Thoracic aorta (tissue), 2 donors: Measurements from ENCODE around the gene CRACDL. TPM values are rescaled to one million over a fixed set of nuclear protein-coding genes. Genes with fewer than 3 reads are reported as not detected.
"Not testable (repeated sequence)": the region's sequence is repeated elsewhere in the genome, so short reads cannot be mapped to it uniquely, and the experiment has no call there.

Experiments
- ATAC-seq: fragments of 150-250 bp; one replicate; pipeline ENCODE4 v1.8.0; 2017; ENCODE audit warnings: low read depth; ENCODE audit not compliant: insufficient number of reproducible peaks, low FRiP score
- DNase-seq: peaks from one replicate; pipeline ENCODE4 v3.0.0-alpha.2; 2020; ENCODE audit warnings: low spot score
- H3K27ac ChIP-seq, 2 donors: fragments of 200-600 bp; sonication (generic); 1 replicate in 1 of 2; 2 replicates in 1 of 2; pipeline ENCODE4 v1.5.1; 2016; ENCODE audit warnings: mild to moderate bottlenecking in 2 of 2, moderate library complexity in 2 of 2
- H3K27me3 ChIP-seq: fragments of 200-600 bp; sonication (generic); replicated peaks from 2 replicates; pipeline ENCODE4 v1.6.0; 2016; ENCODE audit warnings: mild to moderate bottlenecking; ENCODE audit not compliant: insufficient read depth
- H3K36me3 ChIP-seq: fragments of 200-600 bp; sonication (generic); one replicate; pipeline ENCODE4 v1.5.1; 2016
- H3K4me1 ChIP-seq, 2 donors: fragments of 200-600 bp; sonication (generic); 1 replicate in 1 of 2; 2 replicates in 1 of 2; pipeline versions ENCODE4 v1.5.1 to v1.6.0; 2016; ENCODE audit warnings: low read depth in 2 of 2, mild to moderate bottlenecking in 1 of 2; ENCODE audit not compliant: control insufficient read depth in 1 of 2
- H3K4me3 ChIP-seq: fragments of 200-600 bp; sonication (generic); 2 replicates; pipeline ENCODE4 v1.5.1; 2016; ENCODE audit warnings: mild to moderate bottlenecking
- H3K9me3 ChIP-seq: fragments of 200-600 bp; sonication (generic); 2 replicates; pipeline ENCODE4 v1.5.1; 2016
- total RNA-seq, 2 donors: library from RNA; depleted of rRNA; stranded (reverse); fragments of >200 nt; gene quantifications; one replicate each; pipeline versions ENCODE4 v1.1.0 to v1.2.3, GENCODE V29; 2016
- TF ChIP-seq, protein P1 (sequence below): fragments of 200-600 bp; sonication (generic); IDR thresholded peaks from one replicate; pipeline ENCODE4 v1.5.1; 2019; ENCODE audit warnings: antibody characterized with exemption

The CRACDL gene
- total RNA-seq, 2 donors from 2014 or later: 1.9 to 5.9 TPM

DNA sequence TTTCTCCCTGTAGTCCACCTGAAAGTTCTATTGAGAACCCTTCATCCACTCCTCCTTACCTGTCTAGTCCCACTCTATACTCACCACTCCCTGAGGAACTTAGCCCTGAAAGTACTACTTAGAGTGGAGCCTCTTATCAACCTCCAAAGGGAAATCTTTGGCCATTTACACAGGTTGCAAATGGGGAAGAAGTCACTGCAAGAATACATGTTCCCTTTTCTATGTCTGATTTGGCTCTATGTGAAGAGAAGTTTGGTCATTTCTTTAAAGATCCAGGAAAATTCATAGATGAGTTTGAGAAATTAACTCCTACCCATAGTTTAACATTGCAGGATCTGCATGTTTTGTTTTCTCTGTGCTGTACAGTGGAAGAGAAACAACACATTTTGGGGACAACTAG, 182.2 kb downstream of the CRACDL start:
- Histone ChIP-seq H3K4me1 (peaks cover 13 to 19% of the 10 kb centered on the region in 2 donors), H3K27ac (no peak overlapping the region), H3K36me3 (no peaks in the 10 kb centered on the region), H3K9me3 (no peaks in the 10 kb centered on the region), H3K4me3 (no peak overlapping the region), H3K27me3 (no peaks in the 10 kb centered on the region)
- no peak for ATAC-seq
- TF ChIP-seq, protein P1, sequence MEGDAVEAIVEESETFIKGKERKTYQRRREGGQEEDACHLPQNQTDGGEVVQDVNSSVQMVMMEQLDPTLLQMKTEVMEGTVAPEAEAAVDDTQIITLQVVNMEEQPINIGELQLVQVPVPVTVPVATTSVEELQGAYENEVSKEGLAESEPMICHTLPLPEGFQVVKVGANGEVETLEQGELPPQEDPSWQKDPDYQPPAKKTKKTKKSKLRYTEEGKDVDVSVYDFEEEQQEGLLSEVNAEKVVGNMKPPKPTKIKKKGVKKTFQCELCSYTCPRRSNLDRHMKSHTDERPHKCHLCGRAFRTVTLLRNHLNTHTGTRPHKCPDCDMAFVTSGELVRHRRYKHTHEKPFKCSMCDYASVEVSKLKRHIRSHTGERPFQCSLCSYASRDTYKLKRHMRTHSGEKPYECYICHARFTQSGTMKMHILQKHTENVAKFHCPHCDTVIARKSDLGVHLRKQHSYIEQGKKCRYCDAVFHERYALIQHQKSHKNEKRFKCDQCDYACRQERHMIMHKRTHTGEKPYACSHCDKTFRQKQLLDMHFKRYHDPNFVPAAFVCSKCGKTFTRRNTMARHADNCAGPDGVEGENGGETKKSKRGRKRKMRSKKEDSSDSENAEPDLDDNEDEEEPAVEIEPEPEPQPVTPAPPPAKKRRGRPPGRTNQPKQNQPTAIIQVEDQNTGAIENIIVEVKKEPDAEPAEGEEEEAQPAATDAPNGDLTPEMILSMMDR: no peak
- DNase-seq: no peak

DNA sequence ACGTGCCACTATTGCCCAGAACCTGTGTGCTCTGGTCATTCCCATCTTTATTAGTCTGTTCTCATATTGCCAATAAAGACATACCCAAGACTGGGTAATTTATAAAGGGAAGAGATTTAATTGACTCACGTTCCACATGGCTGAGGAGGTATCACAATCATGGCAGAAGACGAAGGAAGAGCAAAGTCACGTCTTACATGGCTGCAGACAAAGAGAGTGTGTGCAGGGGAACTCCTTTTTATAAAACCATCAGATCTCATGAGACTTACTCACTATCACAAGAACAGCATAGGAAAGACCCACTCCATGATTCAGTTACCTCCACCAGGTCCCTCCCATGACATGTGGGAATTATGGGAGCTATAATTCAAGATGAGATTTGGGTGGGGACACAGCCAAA, 183.3 kb downstream of the CRACDL start:
- not testable (repeated sequence) for H3K4me1 ChIP-seq, H3K27ac ChIP-seq, H3K9me3 ChIP-seq, H3K4me3 ChIP-seq, H3K27me3 ChIP-seq, ATAC-seq, H3K36me3 ChIP-seq, DNase-seq

DNA sequence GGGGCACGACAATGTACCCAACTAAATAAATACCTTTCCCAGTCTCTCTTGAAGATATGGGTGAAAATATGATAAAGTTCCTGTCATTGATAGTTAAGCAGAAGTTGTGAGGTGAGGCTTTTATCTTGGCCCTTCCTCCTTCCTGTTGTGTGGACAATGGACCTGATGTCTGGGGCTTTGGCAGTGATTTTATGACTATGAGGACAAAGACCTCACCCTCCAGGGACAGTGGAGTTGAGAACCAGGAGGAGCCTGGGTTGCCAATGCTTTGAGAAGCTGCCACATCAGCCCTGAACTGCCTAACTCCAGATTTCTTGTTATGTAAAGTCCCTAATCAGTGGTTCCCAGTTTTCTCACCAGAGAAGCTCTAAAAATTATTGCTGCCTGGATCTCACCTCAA, 184.3 kb downstream of the CRACDL start:
- no peak for ATAC-seq

DNA sequence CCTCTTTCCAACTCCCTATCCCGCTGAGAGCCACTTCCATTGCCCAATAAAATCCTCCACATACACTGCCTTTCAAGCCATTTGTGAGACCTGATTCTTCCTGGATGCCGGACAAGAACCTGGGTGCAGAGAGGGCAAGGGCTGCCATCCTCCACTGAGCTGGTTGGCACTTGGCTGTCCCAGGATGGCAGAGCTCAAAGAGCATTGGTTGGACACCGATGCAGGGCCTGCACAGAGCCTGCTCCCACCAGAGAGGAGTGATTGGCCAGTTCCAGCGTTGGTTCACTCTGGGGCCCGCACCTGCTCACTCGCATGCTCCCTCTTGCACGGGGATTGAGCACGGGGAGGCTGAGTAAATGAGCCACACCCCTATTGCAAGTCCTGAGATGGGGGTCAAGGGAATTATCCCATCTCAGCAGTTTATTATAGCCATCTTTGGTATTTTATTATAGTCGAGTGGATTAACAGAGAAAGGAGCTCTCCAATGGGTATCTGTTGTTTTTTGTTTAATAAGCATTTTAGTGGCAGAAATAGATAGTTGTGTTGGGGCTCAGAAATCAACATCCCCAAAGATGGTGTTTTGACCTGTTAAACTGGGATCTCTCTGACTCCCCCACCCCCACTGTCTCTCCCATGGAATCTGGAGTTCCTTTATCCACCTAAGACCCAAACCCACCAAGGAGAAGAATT, 185.3 kb downstream of the CRACDL start:
- Histone ChIP-seq H3K36me3 (no peaks in the 10 kb centered on the region), H3K9me3 (no peaks in the 10 kb centered on the region), H3K27ac (no peak overlapping the region), H3K27me3 (no peaks in the 10 kb centered on the region), H3K4me3 (no peak overlapping the region), H3K4me1 (no peaks in the 10 kb centered on the region)
- TF ChIP-seq, protein P1: no peak
- ATAC-seq (no peak), DNase-seq (no peak)

More for the DNA sequence above, 184.3 kb downstream of the CRACDL start:
- no peaks in the 10 kb centered on the region for H3K36me3 ChIP-seq
- H3K4me3 ChIP-seq: no peak overlapping the region
- no peaks in the 10 kb centered on the region for H3K9me3 ChIP-seq
- DNase-seq: no peak
- H3K27ac ChIP-seq: no peak overlapping the region
- H3K27me3 ChIP-seq: no peaks in the 10 kb centered on the region
- H3K4me1 ChIP-seq: no peaks in the 10 kb centered on the region
- TF ChIP-seq, protein P1: no peak

DNA sequence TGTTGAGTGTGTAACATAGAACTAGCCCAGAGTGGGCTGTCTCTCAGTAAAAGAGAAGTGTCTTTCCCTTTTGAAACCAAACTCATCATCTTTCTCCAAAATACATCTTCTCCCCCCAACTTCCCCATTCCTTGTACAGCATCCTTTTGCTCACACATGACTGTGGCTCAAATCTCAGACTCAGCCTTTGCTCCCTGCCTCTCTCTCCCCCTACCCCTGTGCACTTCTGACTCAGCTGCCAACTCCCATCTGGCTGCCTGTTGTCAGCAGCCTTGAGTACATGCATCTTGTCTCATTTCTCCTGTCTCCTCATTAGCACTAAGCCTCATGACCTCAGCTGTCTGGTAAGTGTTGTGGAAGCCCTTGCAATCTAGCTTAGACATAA, 187.0 kb downstream of the CRACDL start:
- ATAC-seq (no peak), DNase-seq (no peak)
- H3K27ac ChIP-seq: no peak overlapping the region
- TF ChIP-seq, protein P1: no peak
- H3K9me3 ChIP-seq: no peaks in the 10 kb centered on the region
- H3K27me3 ChIP-seq: no peaks in the 10 kb centered on the region
- H3K4me3 ChIP-seq: no peak overlapping the region
- no peaks in the 10 kb centered on the region for H3K4me1 ChIP-seq
- no peaks in the 10 kb centered on the region for H3K36me3 ChIP-seq
